Gastrocnemius medialis (tissue), 4 donors: Measurements from ENCODE around the gene PRKD1. TPM values are rescaled to one million over a fixed set of nuclear protein-coding genes. Genes with fewer than 3 reads are reported as not detected.
A peak's percentile ranks its signal among the peaks of the same experiment; 100 is the strongest.

Source experiments
- ATAC-seq, 2 donors: fragments of 150-250 bp; one replicate each; pipeline ENCODE4 v1.9.1; 2016
- DNase-seq, 2 donors: peaks; one replicate each; pipeline ENCODE4 v3.0.0-alpha.2; 2019
- H3K27ac ChIP-seq, 4 donors: fragments of 200-600 bp; sonication (generic); 1 replicate in 1 of 4; 2 replicates in 3 of 4; pipeline ENCODE4 v1.5.1; 2016 to 2018; ENCODE audit warnings: mild to moderate bottlenecking in 2 of 4, moderate library complexity in 1 of 4
- H3K27me3 ChIP-seq, 3 donors: fragments of 200-600 bp; sonication (generic) in 2 of 3; 1 replicate in 1 of 3; 2 replicates in 2 of 3; pipeline versions ENCODE4 v1.5.1 to v1.6.0; 2016 to 2019; ENCODE audit warnings: mild to moderate bottlenecking in 1 of 3, moderate library complexity in 1 of 3
- H3K36me3 ChIP-seq, 2 donors: fragments of 200-600 bp; sonication (generic) in 1 of 2; one replicate each; pipeline ENCODE4 v1.5.1; 2017 to 2018
- H3K4me1 ChIP-seq, 2 donors: fragments of 200-600 bp; sonication (generic) in 1 of 2; one replicate each; pipeline ENCODE4 v1.5.1; 2016 to 2017; ENCODE audit warnings: mild to moderate bottlenecking in 2 of 2
- H3K4me3 ChIP-seq, 4 donors: fragments of 200-600 bp; sonication (generic) in 3 of 4; 1 replicate in 1 of 4; 2 replicates in 3 of 4; pipeline ENCODE4 v1.5.1; 2016 to 2019; ENCODE audit warnings: mild to moderate bottlenecking in 2 of 4
- H3K9me3 ChIP-seq, 3 donors: fragments of 200-600 bp; sonication (generic) in 2 of 3; 1 replicate in 1 of 3; 2 replicates in 2 of 3; pipeline ENCODE4 v1.5.1; 2016 to 2019
- POLR2A ChIP-seq, 2 donors: fragments of 450-650 bp; IDR thresholded peaks; one replicate each; pipeline ENCODE4 v1.6.1; 2017; ENCODE audit warnings: antibody characterized with exemption in 2 of 2, mild to moderate bottlenecking in 2 of 2, moderate library complexity in 2 of 2
- in situ Hi-C, 4 donors: fragments of 200-750 bp; cut with MboI; loops; one replicate each; pipeline versions ENCODE4 v1.15.0 to v1.8.0; 2017; ENCODE audit warnings: low sequenced_read_pairs in 4 of 4
- intact Hi-C: fragments of 100-400 bp; cut with DNase I; formaldehyde crosslinking; loops from one replicate; pipeline ENCODE4 v1.15.1; 2023; ENCODE audit warnings: low total_unique reads
- total RNA-seq, 4 donors: library from RNA; depleted of rRNA; stranded (reverse); fragments of >200 nt; gene quantifications; one replicate each; pipeline versions ENCODE4 v1.1.0 to v1.2.3, GENCODE V29; 2016
- TF ChIP-seq, protein P1 (sequence below), 5 experiments: fragments of 450-650 bp in 3 of 5; fragments of 200-600 bp in 2 of 5; sonication (generic) in 2 of 5; IDR thresholded peaks in 4 of 5; conservative IDR thresholded peaks in 1 of 5; 1 replicate in 4 of 5; 2 replicates in 1 of 5; pipeline ENCODE4 v1.5.1; 2016 to 2019; ENCODE audit warnings: antibody characterized with exemption in 5 of 5, mild to moderate bottlenecking in 3 of 5, moderate library complexity in 3 of 5

The PRKD1 gene
- total RNA-seq, 4 donors from 2014 or later: 1.5 to 4.1 (median 1.7) TPM

DNA sequence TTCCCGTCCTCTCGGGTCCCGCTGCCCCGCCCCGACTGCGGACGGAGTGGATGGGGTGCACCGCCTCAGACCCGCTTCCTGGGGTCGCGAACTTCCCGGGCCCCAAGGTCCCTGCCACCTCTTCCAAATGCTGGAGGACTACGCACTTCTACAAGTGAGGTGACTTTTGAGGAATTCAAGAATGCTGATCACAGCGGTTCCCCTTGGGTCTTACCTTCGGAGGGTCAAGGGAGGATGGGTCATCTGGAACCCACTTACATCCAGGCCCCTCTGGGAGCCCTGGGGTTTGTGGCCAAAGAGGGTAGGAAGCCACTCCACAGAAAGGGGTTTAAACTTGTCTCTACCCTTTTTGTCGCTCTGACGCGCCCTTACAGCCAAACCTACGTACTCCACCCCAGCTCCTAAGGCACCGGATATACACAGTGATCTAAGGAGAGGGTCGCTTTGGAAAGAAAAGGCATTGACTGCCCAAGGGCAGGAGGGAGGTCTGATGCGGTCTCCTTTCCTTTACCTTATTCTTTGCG lies 532 bp upstream of the PRKD1 start:
- TF ChIP-seq POLR2A (IDR thresholded peaks at IDR 0.05): no peak
- TF ChIP-seq, protein P1, sequence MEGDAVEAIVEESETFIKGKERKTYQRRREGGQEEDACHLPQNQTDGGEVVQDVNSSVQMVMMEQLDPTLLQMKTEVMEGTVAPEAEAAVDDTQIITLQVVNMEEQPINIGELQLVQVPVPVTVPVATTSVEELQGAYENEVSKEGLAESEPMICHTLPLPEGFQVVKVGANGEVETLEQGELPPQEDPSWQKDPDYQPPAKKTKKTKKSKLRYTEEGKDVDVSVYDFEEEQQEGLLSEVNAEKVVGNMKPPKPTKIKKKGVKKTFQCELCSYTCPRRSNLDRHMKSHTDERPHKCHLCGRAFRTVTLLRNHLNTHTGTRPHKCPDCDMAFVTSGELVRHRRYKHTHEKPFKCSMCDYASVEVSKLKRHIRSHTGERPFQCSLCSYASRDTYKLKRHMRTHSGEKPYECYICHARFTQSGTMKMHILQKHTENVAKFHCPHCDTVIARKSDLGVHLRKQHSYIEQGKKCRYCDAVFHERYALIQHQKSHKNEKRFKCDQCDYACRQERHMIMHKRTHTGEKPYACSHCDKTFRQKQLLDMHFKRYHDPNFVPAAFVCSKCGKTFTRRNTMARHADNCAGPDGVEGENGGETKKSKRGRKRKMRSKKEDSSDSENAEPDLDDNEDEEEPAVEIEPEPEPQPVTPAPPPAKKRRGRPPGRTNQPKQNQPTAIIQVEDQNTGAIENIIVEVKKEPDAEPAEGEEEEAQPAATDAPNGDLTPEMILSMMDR (IDR thresholded peaks at IDR 0.05 in 4 of 5, conservative IDR thresholded peaks at IDR 0.05 in 1 of 5): no peak
- in situ Hi-C loops (no loop called here), intact Hi-C loops (loop anchor here (5.0 to 10.0 kb wide), 3 partner anchors 121 to 297 kb away; no protein-coding TSS in a partner anchor)
- Histone ChIP-seq H3K4me3 (peak overlapping the region; percentile 42 to 67 (median 58)), H3K27ac (peak overlapping the region; percentile 32 to 70 (median 40)), H3K27me3 (no peaks in the 10 kb centered on the region), H3K4me1 (peaks cover 8 to 15% of the 10 kb centered on the region in 2 donors), H3K36me3 (no peaks in the 10 kb centered on the region), H3K9me3 (no peaks in the 10 kb centered on the region)
- ATAC-seq: peak in 1 of 2 donors; percentile 3
- DNase-seq: no peak

- no peak for TF ChIP-seq POLR2A (IDR thresholded peaks at IDR 0.05)
- TF ChIP-seq, protein P1 (IDR thresholded peaks at IDR 0.05 in 4 of 5, conservative IDR thresholded peaks at IDR 0.05 in 1 of 5): peak in 1 of 5 experiments; percentile 29
- Histone ChIP-seq H3K27me3 (no peaks in the 10 kb centered on the region), H3K27ac (peak overlapping the region; percentile 32 to 70 (median 59)), H3K9me3 (no peaks in the 10 kb centered on the region), H3K4me3 (peak overlapping the region; percentile 51 to 67 (median 62)), H3K4me1 (peaks cover 8 to 15% of the 10 kb centered on the region in 2 donors), H3K36me3 (no peaks in the 10 kb centered on the region)
- intact Hi-C loops (loop anchor here (5.0 to 10.0 kb wide), 3 partner anchors 120 to 298 kb away; no protein-coding TSS in a partner anchor), in situ Hi-C loops (no loop called here)
- ATAC-seq (peak; percentile 54 to 57), DNase-seq (peak in 1 of 2 donors; percentile 21)
Measured at GRCh38 chr14:29926701-29927375, 809 bp downstream of the PRKD1 start.

GRCh38 chr14:29926228-29926627 lies 1.4 kb downstream of the PRKD1 start:
- H3K27me3 ChIP-seq: no peaks in the 10 kb centered on the region
- no peaks in the 10 kb centered on the region for H3K9me3 ChIP-seq
- TF ChIP-seq, protein P1 (IDR thresholded peaks at IDR 0.05 in 4 of 5, conservative IDR thresholded peaks at IDR 0.05 in 1 of 5): no peak
- TF ChIP-seq POLR2A (IDR thresholded peaks at IDR 0.05): no peak
- H3K4me3 ChIP-seq: peak overlapping the region; percentile 51 to 67 (median 62)
- DNase-seq (no peak), ATAC-seq (no peak)
- in situ Hi-C loops: no loop called here
- intact Hi-C loops: loop anchor here (5.0 to 10.0 kb wide), 3 partner anchors 119 to 299 kb away; no protein-coding TSS in a partner anchor
- peaks cover 8 to 15% of the 10 kb centered on the region in 2 donors for H3K4me1 ChIP-seq
- H3K36me3 ChIP-seq: no peaks in the 10 kb centered on the region
- H3K27ac ChIP-seq: no peak overlapping the region

DNA sequence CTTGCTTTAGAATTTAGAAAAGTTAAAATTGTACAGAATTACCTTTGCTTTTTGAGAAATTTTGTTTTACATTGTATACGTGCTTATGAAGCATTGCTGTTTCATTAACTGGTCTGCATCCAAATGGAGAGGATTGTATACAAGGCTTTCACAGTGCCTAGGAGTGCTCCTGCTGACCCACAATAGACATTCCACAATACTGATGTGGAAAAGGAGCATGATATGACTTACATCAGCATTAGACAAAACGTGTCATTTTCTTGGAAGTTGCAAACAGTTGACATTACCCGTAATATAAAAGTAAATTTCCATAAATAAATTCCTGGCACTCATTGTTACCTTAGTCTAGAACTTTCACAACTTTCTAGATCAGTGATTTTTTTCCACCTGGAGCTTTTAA lies 1.9 kb downstream of the PRKD1 start:
- no peak for DNase-seq
- TF ChIP-seq POLR2A (IDR thresholded peaks at IDR 0.05): no peak
- TF ChIP-seq, protein P1 (IDR thresholded peaks at IDR 0.05 in 4 of 5, conservative IDR thresholded peaks at IDR 0.05 in 1 of 5): no peak
- intact Hi-C loops: loop anchor here (5.0 to 10.0 kb wide), 3 partner anchors 118 to 299 kb away; no protein-coding TSS in a partner anchor
- in situ Hi-C loops: no loop called here
- no peak overlapping the region for H3K27ac ChIP-seq
- no peaks in the 10 kb centered on the region for H3K27me3 ChIP-seq
- peak overlapping the region in 2 of 4 donors; percentile 64 to 67 for H3K4me3 ChIP-seq
- no peak for ATAC-seq
- H3K9me3 ChIP-seq: no peaks in the 10 kb centered on the region
- H3K4me1 ChIP-seq: peaks cover 8 to 15% of the 10 kb centered on the region in 2 donors
- H3K36me3 ChIP-seq: no peaks in the 10 kb centered on the region
